Measurements from ENCODE around the gene UBL4A. TPM values are rescaled to one million over a fixed set of nuclear protein-coding genes. Genes with fewer than 3 reads are reported as not detected.

Gene UBL4A
- total RNA-seq, 1 experiment from 2014 or later, result 30.4 TPM

DNA sequence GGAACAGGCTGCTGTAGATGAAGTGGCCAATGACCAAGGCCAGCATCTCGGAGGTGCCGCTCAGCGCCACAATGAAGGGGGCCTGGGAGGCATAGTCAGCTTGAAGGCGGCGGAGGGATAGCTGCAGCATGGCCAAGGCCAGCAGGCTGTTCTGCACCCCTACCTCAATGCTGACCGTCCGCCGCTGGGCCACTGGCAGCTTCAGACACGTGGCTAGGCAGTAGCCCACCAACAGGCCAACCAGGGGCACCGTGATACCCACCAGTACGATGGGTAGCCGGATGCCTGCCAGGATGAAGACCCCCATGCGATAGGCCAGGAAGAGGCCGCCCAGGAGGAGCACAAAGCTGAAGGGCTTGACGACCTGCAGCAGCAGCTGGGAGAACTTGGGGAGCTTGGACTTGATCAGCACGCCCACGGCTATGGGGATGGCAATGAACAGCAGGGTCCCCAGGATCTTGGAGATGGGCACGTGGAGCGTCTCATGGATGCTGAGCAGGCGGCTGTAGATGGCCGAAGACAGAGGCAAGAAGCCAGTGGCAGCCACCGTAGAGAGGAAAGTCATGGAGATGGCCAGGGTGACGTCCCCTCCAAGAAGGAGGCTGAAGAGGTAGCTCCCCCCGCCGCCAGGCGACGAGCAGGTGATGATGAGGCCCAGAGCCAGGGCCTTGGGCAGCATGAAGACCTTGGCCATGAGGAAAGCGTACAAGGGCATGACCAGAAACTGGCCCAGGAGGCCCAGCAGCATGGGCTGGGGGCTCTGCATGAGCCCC is 1.3 kb upstream of the UBL4A start:
- intact Hi-C loops (cut with micrococcal nuclease; ENCODE audit: unreplicated experiment), result no loop called here
- no peak for DNase-seq (ENCODE audit: low spot score)
- CTCF ChIA-PET, result no interaction called here
- Histone ChIP-seq H3K27me3 (replicated peaks; ENCODE audit: insufficient read depth, low read depth, low read length, poor library complexity) (no peaks in the 10 kb centered on the region), H3K4me3 (ENCODE audit: low read depth, low read length, poor library complexity, severe bottlenecking) (no peak overlapping the region), H3K36me3 (ENCODE audit: insufficient read depth, low read length, poor library complexity, severe bottlenecking) (peaks cover 11% of the 10 kb centered on the region), H3K4me1 (ENCODE audit: insufficient read depth, low read length, poor library complexity, severe bottlenecking) (peaks cover 5% of the 10 kb centered on the region), H3K9me3 (ENCODE audit: low read depth, low read length, poor library complexity, severe bottlenecking) (no peaks in the 10 kb centered on the region), H3K27ac (ENCODE audit: low read depth, low read length, poor library complexity, severe bottlenecking) (no peak overlapping the region)
- TF ChIP-seq, protein P1, sequence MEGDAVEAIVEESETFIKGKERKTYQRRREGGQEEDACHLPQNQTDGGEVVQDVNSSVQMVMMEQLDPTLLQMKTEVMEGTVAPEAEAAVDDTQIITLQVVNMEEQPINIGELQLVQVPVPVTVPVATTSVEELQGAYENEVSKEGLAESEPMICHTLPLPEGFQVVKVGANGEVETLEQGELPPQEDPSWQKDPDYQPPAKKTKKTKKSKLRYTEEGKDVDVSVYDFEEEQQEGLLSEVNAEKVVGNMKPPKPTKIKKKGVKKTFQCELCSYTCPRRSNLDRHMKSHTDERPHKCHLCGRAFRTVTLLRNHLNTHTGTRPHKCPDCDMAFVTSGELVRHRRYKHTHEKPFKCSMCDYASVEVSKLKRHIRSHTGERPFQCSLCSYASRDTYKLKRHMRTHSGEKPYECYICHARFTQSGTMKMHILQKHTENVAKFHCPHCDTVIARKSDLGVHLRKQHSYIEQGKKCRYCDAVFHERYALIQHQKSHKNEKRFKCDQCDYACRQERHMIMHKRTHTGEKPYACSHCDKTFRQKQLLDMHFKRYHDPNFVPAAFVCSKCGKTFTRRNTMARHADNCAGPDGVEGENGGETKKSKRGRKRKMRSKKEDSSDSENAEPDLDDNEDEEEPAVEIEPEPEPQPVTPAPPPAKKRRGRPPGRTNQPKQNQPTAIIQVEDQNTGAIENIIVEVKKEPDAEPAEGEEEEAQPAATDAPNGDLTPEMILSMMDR (conservative IDR thresholded peaks at IDR 0.05; ENCODE audit: low read depth, low read length), result no peak
- no peak for TF ChIP-seq EZH2 (IDR thresholded peaks at IDR 0.05; ENCODE audit: borderline replicate concordance, low read depth, low read length, poor library complexity, severe bottlenecking)
- POLR2A ChIA-PET (ENCODE audit: low non-redundant PET), result no interaction called here
- no TSS peak for BruUV-seq (replicated peaks)

DNA sequence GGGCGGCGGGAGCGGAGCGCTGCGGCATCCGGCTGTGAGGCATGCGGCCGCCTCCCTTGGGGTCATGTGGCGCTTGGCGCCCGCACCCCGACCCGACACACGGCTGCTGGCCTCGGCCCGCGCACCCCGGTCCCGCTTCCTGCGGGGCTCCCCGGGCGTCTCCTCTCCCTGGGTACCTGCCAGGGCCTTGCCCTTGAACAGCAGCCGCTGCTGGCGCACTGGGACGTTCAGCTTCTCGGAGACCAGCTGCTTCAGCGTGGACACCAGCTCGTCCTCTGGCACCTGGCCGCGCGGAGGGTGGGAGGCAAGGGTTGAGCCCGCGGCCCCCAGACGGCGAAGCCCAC is 391 bp downstream of the UBL4A start:
- peaks cover 11% of the 10 kb centered on the region for H3K36me3 ChIP-seq (ENCODE audit: insufficient read depth, low read length, poor library complexity, severe bottlenecking)
- TF ChIP-seq EZH2 (IDR thresholded peaks at IDR 0.05; ENCODE audit: borderline replicate concordance, low read depth, low read length, poor library complexity, severe bottlenecking), result no peak
- TF ChIP-seq, protein P1 (conservative IDR thresholded peaks at IDR 0.05; ENCODE audit: low read depth, low read length), result no peak
- CTCF ChIA-PET, result no interaction called here
- no peaks in the 10 kb centered on the region for H3K9me3 ChIP-seq (ENCODE audit: low read depth, low read length, poor library complexity, severe bottlenecking)
- BruUV-seq (replicated peaks), result no TSS peak
- DNase-seq (ENCODE audit: low spot score), result no peak
- H3K4me3 ChIP-seq (ENCODE audit: low read depth, low read length, poor library complexity, severe bottlenecking), result peak overlapping the region; percentile 58
- intact Hi-C loops (cut with micrococcal nuclease; ENCODE audit: unreplicated experiment), result no loop called here
- POLR2A ChIA-PET (ENCODE audit: low non-redundant PET), result no interaction called here
- H3K27ac ChIP-seq (ENCODE audit: low read depth, low read length, poor library complexity, severe bottlenecking), result peak overlapping the region; percentile 72
- no peaks in the 10 kb centered on the region for H3K27me3 ChIP-seq (replicated peaks; ENCODE audit: insufficient read depth, low read depth, low read length, poor library complexity)
- peaks cover 5% of the 10 kb centered on the region for H3K4me1 ChIP-seq (ENCODE audit: insufficient read depth, low read length, poor library complexity, severe bottlenecking)

DNA sequence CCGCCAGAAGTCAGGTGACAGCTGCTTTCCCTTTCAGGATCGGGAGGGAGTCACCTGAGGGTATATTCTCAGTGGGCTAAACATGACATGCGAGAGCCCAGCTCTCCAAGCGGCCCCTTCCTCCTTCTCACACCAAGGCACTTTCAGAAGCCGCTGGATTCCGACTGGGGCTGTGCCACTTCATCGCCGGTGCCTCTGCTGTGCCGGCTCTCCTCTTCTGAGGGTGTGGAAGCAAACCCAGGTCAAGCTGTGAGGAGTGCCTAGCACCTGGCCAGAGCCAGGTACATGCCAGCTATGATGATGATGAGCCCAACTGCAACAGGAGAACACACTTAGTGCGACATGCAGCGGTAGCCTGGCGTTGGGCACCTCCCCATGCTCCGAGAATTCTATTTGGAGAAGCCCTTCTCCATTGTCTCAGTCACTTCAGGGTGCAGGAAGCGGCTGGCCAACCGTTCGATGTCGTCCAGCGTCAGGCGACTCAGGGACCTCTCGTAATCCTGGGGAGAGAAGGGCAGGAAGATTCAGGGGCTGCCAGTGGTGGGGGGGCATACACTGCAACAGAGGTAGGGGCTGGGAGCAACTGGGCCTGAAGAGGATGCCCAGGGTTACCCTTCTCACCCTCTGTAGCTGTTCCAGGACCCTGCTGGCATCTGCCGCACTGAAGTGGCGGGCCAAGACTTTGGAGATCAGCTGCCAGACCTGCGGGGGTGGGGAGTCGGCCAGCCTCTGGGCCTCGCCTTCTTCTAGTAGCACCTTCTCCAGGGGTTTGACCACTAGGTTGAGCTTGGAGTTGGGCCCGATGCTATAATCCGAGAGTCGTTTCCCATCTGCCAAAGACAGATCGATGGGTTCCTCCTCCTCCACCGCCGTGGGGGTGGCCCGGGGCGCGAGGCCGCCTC is 1.0 kb downstream of the UBL4A start:
- intact Hi-C loops (cut with micrococcal nuclease; ENCODE audit: unreplicated experiment), result no loop called here
- POLR2A ChIA-PET (ENCODE audit: low non-redundant PET), result no interaction called here
- H3K27ac ChIP-seq (ENCODE audit: low read depth, low read length, poor library complexity, severe bottlenecking), result peak overlapping the region; percentile 72
- no peaks in the 10 kb centered on the region for H3K27me3 ChIP-seq (replicated peaks; ENCODE audit: insufficient read depth, low read depth, low read length, poor library complexity)
- no peak for DNase-seq (ENCODE audit: low spot score)
- peak overlapping the region; percentile 58 for H3K4me3 ChIP-seq (ENCODE audit: low read depth, low read length, poor library complexity, severe bottlenecking)
- no TSS peak for BruUV-seq (replicated peaks)
- peaks cover 5% of the 10 kb centered on the region for H3K4me1 ChIP-seq (ENCODE audit: insufficient read depth, low read length, poor library complexity, severe bottlenecking)
- H3K36me3 ChIP-seq (ENCODE audit: insufficient read depth, low read length, poor library complexity, severe bottlenecking), result peaks cover 11% of the 10 kb centered on the region
- TF ChIP-seq, protein P1 (conservative IDR thresholded peaks at IDR 0.05; ENCODE audit: low read depth, low read length), result no peak
- TF ChIP-seq EZH2 (IDR thresholded peaks at IDR 0.05; ENCODE audit: borderline replicate concordance, low read depth, low read length, poor library complexity, severe bottlenecking), result no peak
- CTCF ChIA-PET, result no interaction called here
- no peaks in the 10 kb centered on the region for H3K9me3 ChIP-seq (ENCODE audit: low read depth, low read length, poor library complexity, severe bottlenecking)

Measured in A673 (cell line).